Smooth muscle cell of bladder (primary cell): ENCODE data around the gene PTCD2. TPM values are rescaled to one million over a fixed set of nuclear protein-coding genes. Genes with fewer than 3 reads are reported as not detected.

ENCODE experiments used
- total RNA-seq: library from RNA; depleted of rRNA; stranded (reverse); fragments of >200 nt; gene quantifications from 2 replicates; pipeline ENCODE4 v1.2.3, GENCODE V29; 2014

PTCD2 gene, protein sequence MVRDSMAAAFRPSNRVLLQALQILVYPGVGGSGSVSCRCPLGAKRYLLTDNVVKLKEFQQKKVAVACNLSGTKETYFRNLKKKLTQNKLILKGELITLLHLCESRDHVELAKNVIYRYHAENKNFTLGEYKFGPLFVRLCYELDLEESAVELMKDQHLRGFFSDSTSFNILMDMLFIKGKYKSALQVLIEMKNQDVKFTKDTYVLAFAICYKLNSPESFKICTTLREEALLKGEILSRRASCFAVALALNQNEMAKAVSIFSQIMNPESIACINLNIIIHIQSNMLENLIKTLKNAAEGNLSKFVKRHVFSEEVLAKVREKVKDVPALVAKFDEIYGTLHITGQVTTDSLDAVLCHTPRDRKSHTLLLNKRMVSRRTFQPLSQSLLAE
- 5.7 and 9.4 TPM in 2 replicates for total RNA-seq

DNA sequence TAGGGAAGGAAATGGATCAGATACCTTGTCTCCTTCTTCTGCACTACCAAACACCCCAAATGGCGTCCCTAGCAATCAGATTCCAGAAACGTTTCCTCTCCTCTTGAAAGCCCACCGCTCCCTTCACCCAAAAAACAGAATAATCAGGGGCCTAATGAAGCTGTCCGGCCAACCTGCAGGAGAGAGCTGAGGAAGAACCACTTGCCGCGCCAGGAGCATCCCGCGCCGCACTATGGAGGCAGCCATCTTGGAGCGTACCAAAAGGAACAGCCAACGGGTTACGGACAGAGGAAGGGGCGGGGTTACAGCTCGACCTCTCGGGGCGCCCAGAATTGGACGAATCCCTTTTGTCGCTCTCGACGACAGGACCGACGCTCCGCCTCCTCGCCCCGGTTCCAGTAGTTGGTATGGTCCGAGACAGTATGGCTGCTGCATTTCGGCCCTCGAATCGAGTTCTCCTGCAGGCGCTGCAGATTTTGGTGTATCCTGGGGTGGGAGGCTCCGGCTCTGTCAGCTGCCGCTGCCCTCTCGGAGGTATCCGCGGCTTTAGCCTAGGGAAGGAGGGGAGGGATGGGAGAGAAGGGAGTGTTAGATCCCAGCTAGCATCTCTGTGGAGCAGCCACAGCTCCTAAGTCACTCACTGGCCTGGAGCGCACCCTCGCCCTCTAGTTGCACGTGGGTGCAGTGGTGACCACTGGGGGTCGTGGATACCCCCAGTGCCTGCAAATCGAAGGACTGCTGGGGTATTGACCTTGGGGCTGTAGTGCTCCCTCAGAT lies at the start of gene PTCD2, which contains the start of gene MRPS27:
Gene PTCD2 (plus strand): TSS at position 398 of the 777 bp plus-strand sequence. CDS start 10 bp downstream, at position 408.
Gene MRPS27 (minus strand): TSS at position 265 of the 777 bp plus-strand sequence. CDS start 19 bp downstream, at position 246.

Other genes starting within 250 kb of the PTCD2 start
- gene MAP1B, start 212.9 kb upstream of the PTCD2 start, total RNA-seq, result 29.7 and 49.3 TPM in 2 replicates
- gene MRPS27, start 133 bp upstream of the PTCD2 start, total RNA-seq, result 71.9 and 79.1 TPM in 2 replicates
- not detected in 2 replicates for gene ZNF366, start 187.0 kb downstream of the PTCD2 start, total RNA-seq